ENCODE measurements around the gene GAB1.

The GAB1 gene

DNA sequence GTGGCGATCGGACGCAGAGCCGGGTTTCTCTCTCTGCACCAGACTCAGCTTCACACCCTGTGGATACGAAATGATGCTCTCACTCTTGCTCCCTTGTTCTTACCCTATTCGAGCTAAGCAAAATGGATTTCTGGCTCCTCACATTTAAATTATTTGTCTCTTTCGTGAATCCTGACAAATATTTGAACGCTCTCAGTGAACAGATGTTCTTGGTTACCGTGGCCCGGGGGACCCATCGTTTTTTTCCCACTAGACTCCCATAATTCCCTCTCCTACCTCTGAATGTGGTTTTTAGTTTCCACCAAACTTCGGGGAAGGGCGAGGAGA lies 177.5 kb downstream of the GAB1 start:
- Histone ChIP-seq H3K4me2 (ENCODE audit: low read length, poor library complexity, severe bottlenecking) (peak overlapping the region; percentile 95), H3K4ac (ENCODE audit: low read depth in 1 of 2, low read length in 2 of 2) (peak overlapping the region; percentile 57 to 98)
- WGBS: 0% methylated on average over 13 of the region's 13 CpGs

DNA sequence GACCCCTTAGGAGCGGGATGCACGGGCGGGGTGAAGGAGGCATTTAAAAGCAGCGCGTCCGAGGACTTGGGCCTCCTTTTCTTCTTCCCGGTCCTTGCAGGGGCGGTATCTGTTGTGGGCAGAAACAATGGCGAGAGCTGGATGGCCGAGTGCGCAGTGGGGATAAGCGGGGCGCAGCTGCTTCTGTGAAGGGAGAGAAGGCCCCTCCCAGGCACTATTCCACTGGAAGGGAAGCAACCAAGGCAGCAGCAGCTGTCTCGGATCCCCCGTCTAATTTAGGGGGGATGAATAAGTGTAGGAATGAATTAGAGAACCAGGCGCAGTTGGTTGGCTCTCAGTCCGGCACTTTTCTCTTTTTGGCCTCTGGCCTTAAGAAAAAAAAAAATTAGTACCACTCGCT lies 177.8 kb downstream of the GAB1 start:
- no peak overlapping the region for H2AFZ ChIP-seq (ENCODE audit: low read depth, low read length)
- H3K36me3 ChIP-seq (ENCODE audit: control insufficient read depth in 1 of 2, insufficient read depth in 2 of 2, low read depth in 1 of 2, low read length in 2 of 2): peaks cover 0 to 26% of the 10 kb centered on the region in 2 experiments
- H3K4me3 ChIP-seq (ENCODE audit: insufficient read depth in 1 of 2, low read depth in 1 of 2, low read length in 2 of 2): peak overlapping the region; percentile 99 to 100
- peak overlapping the region; percentile 97 for H3K9ac ChIP-seq (ENCODE audit: low read length)
- H3K23ac ChIP-seq (ENCODE audit: low read length in 2 of 2): peak overlapping the region in 1 of 2 experiments; percentile 34
- H4K8ac ChIP-seq (ENCODE audit: low read length): no peak overlapping the region
- peak overlapping the region in 1 of 2 experiments; percentile 84 for H3K4ac ChIP-seq (ENCODE audit: low read depth in 1 of 2, low read length in 2 of 2)
- no peak overlapping the region for H2BK12ac ChIP-seq (ENCODE audit: low read length in 2 of 2)
- H3K27ac ChIP-seq (ENCODE audit: low read length, poor library complexity, severe bottlenecking): peak overlapping the region; percentile 85
- peak overlapping the region; percentile 33 for H2BK5ac ChIP-seq (ENCODE audit: low read depth, low read length, poor library complexity, severe bottlenecking)
- H3K79me1 ChIP-seq (replicated peaks; ENCODE audit: low read length, poor library complexity, severe bottlenecking): no peaks in the 10 kb centered on the region
- no peaks in the 10 kb centered on the region for H3K27me3 ChIP-seq (ENCODE audit: control insufficient read depth in 1 of 2, insufficient read depth in 1 of 2, low read length in 2 of 2)
- H3K9me3 ChIP-seq (ENCODE audit: control insufficient read depth, low read length): no peaks in the 10 kb centered on the region
- H3K14ac ChIP-seq (ENCODE audit: low read length in 2 of 2): peak overlapping the region in 1 of 2 experiments; percentile 75
- peak; percentile 75 for DNase-seq
- peaks cover 1% of the 10 kb centered on the region for H3K4me1 ChIP-seq (ENCODE audit: control insufficient read depth, insufficient read depth, low read depth, low read length)
- H2AK5ac ChIP-seq (ENCODE audit: low read length, severe bottlenecking): no peak overlapping the region
- no peak overlapping the region for H2BK120ac ChIP-seq (ENCODE audit: low read depth, low read length)
- peak overlapping the region; percentile 95 for H3K4me2 ChIP-seq (ENCODE audit: low read length, poor library complexity, severe bottlenecking)
- H4K91ac ChIP-seq (ENCODE audit: low read length): no peak overlapping the region
- H2BK15ac ChIP-seq (ENCODE audit: low read depth, poor library complexity, severe bottlenecking): no peak overlapping the region
- peak overlapping the region; percentile 56 to 58 for H3K18ac ChIP-seq (ENCODE audit: low read depth in 1 of 2, low read length in 2 of 2)
- 1% methylated on average over 18 of the region's 18 CpGs for WGBS

More for the DNA sequence above, 177.5 kb downstream of the GAB1 start:
- Histone ChIP-seq H2BK15ac (ENCODE audit: low read depth, poor library complexity, severe bottlenecking) (no peak overlapping the region), H3K23ac (ENCODE audit: low read length in 2 of 2) (peak overlapping the region in 1 of 2 experiments; percentile 100), H4K8ac (ENCODE audit: low read length) (peak overlapping the region; percentile 91), H2BK120ac (ENCODE audit: low read depth, low read length) (no peak overlapping the region), H3K36me3 (ENCODE audit: control insufficient read depth in 1 of 2, insufficient read depth in 2 of 2, low read depth in 1 of 2, low read length in 2 of 2) (peaks cover 0 to 22% of the 10 kb centered on the region in 2 experiments), H2AFZ (ENCODE audit: low read depth, low read length) (peak overlapping the region; percentile 94), H3K27ac (ENCODE audit: low read length, poor library complexity, severe bottlenecking) (peak overlapping the region; percentile 85), H2BK5ac (ENCODE audit: low read depth, low read length, poor library complexity, severe bottlenecking) (peak overlapping the region; percentile 85), H2BK12ac (ENCODE audit: low read length in 2 of 2) (peak overlapping the region in 1 of 2 experiments; percentile 72), H3K4me3 (ENCODE audit: insufficient read depth in 1 of 2, low read depth in 1 of 2, low read length in 2 of 2) (peak overlapping the region; percentile 99 to 100), H3K27me3 (ENCODE audit: control insufficient read depth in 1 of 2, insufficient read depth in 1 of 2, low read length in 2 of 2) (no peaks in the 10 kb centered on the region), H3K9me3 (ENCODE audit: control insufficient read depth, low read length) (no peaks in the 10 kb centered on the region), H3K4me1 (ENCODE audit: control insufficient read depth, insufficient read depth, low read depth, low read length) (peaks cover 1% of the 10 kb centered on the region), H3K79me1 (replicated peaks; ENCODE audit: low read length, poor library complexity, severe bottlenecking) (no peaks in the 10 kb centered on the region), H3K18ac (ENCODE audit: low read depth in 1 of 2, low read length in 2 of 2) (peak overlapping the region; percentile 85 to 99), H3K14ac (ENCODE audit: low read length in 2 of 2) (peak overlapping the region; percentile 9 to 99), H3K9ac (ENCODE audit: low read length) (peak overlapping the region; percentile 97), H2AK5ac (ENCODE audit: low read length, severe bottlenecking) (no peak overlapping the region), H4K91ac (ENCODE audit: low read length) (peak overlapping the region; percentile 92)
- no peak for DNase-seq

DNA sequence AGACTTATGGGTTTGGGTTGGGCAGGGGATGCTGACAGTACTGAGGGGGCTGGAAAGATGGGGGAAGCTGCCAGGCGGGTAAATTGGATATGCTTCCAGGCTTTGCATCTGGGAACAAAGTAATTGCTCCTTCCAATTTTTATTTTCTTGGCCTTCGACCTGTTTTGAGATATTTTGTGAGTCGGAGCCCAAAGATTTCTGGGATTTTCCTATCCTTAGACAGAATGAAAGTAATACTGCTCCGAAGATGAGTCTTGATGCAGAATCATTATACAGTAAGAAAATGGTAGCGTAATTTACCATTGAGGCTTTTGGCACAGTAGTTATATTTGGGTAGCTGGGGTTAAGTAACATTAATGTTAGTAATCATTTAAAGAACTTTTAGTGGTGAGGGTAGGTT lies 178.2 kb downstream of the GAB1 start:
- H3K27me3 ChIP-seq (ENCODE audit: control insufficient read depth in 1 of 2, insufficient read depth in 1 of 2, low read length in 2 of 2): no peaks in the 10 kb centered on the region
- H3K4ac ChIP-seq (ENCODE audit: low read depth in 1 of 2, low read length in 2 of 2): no peak overlapping the region
- no peak overlapping the region for H4K8ac ChIP-seq (ENCODE audit: low read length)
- H2AFZ ChIP-seq (ENCODE audit: low read depth, low read length): no peak overlapping the region
- WGBS: 27% methylated on average over 5 of the region's 5 CpGs
- no peak overlapping the region for H3K14ac ChIP-seq (ENCODE audit: low read length in 2 of 2)
- no peak overlapping the region for H3K23ac ChIP-seq (ENCODE audit: low read length in 2 of 2)
- peak overlapping the region; percentile 97 for H3K9ac ChIP-seq (ENCODE audit: low read length)
- peaks cover 0 to 30% of the 10 kb centered on the region in 2 experiments for H3K36me3 ChIP-seq (ENCODE audit: control insufficient read depth in 1 of 2, insufficient read depth in 2 of 2, low read depth in 1 of 2, low read length in 2 of 2)
- H3K4me1 ChIP-seq (ENCODE audit: control insufficient read depth, insufficient read depth, low read depth, low read length): peaks cover 1% of the 10 kb centered on the region
- no peak overlapping the region for H2BK12ac ChIP-seq (ENCODE audit: low read length in 2 of 2)
- no peak for DNase-seq
- H2AK5ac ChIP-seq (ENCODE audit: low read length, severe bottlenecking): no peak overlapping the region
- no peaks in the 10 kb centered on the region for H3K9me3 ChIP-seq (ENCODE audit: control insufficient read depth, low read length)
- no peak overlapping the region for H2BK120ac ChIP-seq (ENCODE audit: low read depth, low read length)
- no peaks in the 10 kb centered on the region for H3K79me1 ChIP-seq (replicated peaks; ENCODE audit: low read length, poor library complexity, severe bottlenecking)
- no peak overlapping the region for H2BK5ac ChIP-seq (ENCODE audit: low read depth, low read length, poor library complexity, severe bottlenecking)
- H3K4me3 ChIP-seq (ENCODE audit: insufficient read depth in 1 of 2, low read depth in 1 of 2, low read length in 2 of 2): peak overlapping the region; percentile 99 to 100
- H2BK15ac ChIP-seq (ENCODE audit: low read depth, poor library complexity, severe bottlenecking): no peak overlapping the region
- H4K91ac ChIP-seq (ENCODE audit: low read length): no peak overlapping the region
- no peak overlapping the region for H3K18ac ChIP-seq (ENCODE audit: low read depth in 1 of 2, low read length in 2 of 2)
- H3K4me2 ChIP-seq (ENCODE audit: low read length, poor library complexity, severe bottlenecking): peak overlapping the region; percentile 95
- peak overlapping the region; percentile 32 for H3K27ac ChIP-seq (ENCODE audit: low read length, poor library complexity, severe bottlenecking)

DNA sequence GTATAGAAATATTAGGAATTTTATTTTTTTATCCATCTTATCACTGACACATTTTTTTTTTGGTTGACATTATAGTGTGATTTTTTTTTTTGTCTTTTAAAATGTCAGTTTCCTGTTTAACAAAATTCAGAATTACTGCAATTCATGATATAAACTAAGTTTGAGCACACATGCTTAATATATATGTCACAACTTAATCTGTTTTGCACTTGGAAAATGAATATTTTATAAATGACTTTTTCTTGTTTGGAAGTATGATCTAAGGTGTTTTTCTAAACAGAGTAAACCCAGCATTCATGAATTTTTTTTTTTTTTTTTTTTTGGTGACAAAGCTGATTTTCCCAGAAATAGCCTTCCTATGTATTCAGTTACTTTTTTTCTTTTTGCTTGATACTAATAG lies 179.2 kb downstream of the GAB1 start:
- no peak overlapping the region for H2BK5ac ChIP-seq (ENCODE audit: low read depth, low read length, poor library complexity, severe bottlenecking)
- peaks cover 0 to 40% of the 10 kb centered on the region in 2 experiments for H3K36me3 ChIP-seq (ENCODE audit: control insufficient read depth in 1 of 2, insufficient read depth in 2 of 2, low read depth in 1 of 2, low read length in 2 of 2)
- no peak overlapping the region for H2BK120ac ChIP-seq (ENCODE audit: low read depth, low read length)
- no peaks in the 10 kb centered on the region for H3K79me1 ChIP-seq (replicated peaks; ENCODE audit: low read length, poor library complexity, severe bottlenecking)
- no peak overlapping the region for H3K18ac ChIP-seq (ENCODE audit: low read depth in 1 of 2, low read length in 2 of 2)
- no peak overlapping the region for H4K8ac ChIP-seq (ENCODE audit: low read length)
- H2AFZ ChIP-seq (ENCODE audit: low read depth, low read length): no peak overlapping the region
- no peak overlapping the region for H2BK12ac ChIP-seq (ENCODE audit: low read length in 2 of 2)
- H3K14ac ChIP-seq (ENCODE audit: low read length in 2 of 2): no peak overlapping the region
- peak overlapping the region in 1 of 2 experiments; percentile 99 for H3K4me3 ChIP-seq (ENCODE audit: insufficient read depth in 1 of 2, low read depth in 1 of 2, low read length in 2 of 2)
- H4K91ac ChIP-seq (ENCODE audit: low read length): no peak overlapping the region
- H3K27ac ChIP-seq (ENCODE audit: low read length, poor library complexity, severe bottlenecking): no peak overlapping the region
- no peaks in the 10 kb centered on the region for H3K27me3 ChIP-seq (ENCODE audit: control insufficient read depth in 1 of 2, insufficient read depth in 1 of 2, low read length in 2 of 2)
- H3K4me1 ChIP-seq (ENCODE audit: control insufficient read depth, insufficient read depth, low read depth, low read length): peaks cover 1% of the 10 kb centered on the region
- no peak overlapping the region for H3K4me2 ChIP-seq (ENCODE audit: low read length, poor library complexity, severe bottlenecking)
- H3K9ac ChIP-seq (ENCODE audit: low read length): peak overlapping the region; percentile 97
- no peak for DNase-seq
- H2BK15ac ChIP-seq (ENCODE audit: low read depth, poor library complexity, severe bottlenecking): no peak overlapping the region
- H2AK5ac ChIP-seq (ENCODE audit: low read length, severe bottlenecking): no peak overlapping the region
- H3K23ac ChIP-seq (ENCODE audit: low read length in 2 of 2): no peak overlapping the region
- no peak overlapping the region for H3K4ac ChIP-seq (ENCODE audit: low read depth in 1 of 2, low read length in 2 of 2)
- no peaks in the 10 kb centered on the region for H3K9me3 ChIP-seq (ENCODE audit: control insufficient read depth, low read length)

All from mesenchymal stem cell (in vitro differentiated cells and primary cell).